ENCODE measurements around the gene ASB18. TPM values are rescaled to one million over a fixed set of nuclear protein-coding genes. Genes with fewer than 3 reads are reported as not detected.

The ASB18 gene
- total RNA-seq, 1 experiment from 2014 or later: not detected

Other genes starting within 250 kb of the ASB18 start
- gene GBX2, start 96.0 kb downstream of the ASB18 start, total RNA-seq (2021; ENCODE audit: unreplicated experiment): 5.9 TPM